HCT116 (cell line): ENCODE results near the gene CCL1. TPM values are rescaled to one million over a fixed set of nuclear protein-coding genes. Genes with fewer than 3 reads are reported as not detected.

Experiments used
- ATAC-seq: fragments of 200-7000 bp; cut with Tn5 transposase; 2 replicates; pipeline ENCODE4 v1.9.1; 2020; ENCODE audit warnings: mild to moderate bottlenecking, moderate library complexity
- BruUV-seq: library from RNA; stranded (reverse); fragments of 400-500 nt; replicated peaks from 2 replicates; lab custom pipeline; 2021; lab: Mats Ljungman, UMichigan
- CTCF ChIA-PET: fragments of 300-600 bp; sonication (Branson Sonifier 250); formaldehyde crosslinking; loops from one replicate; lab custom pipeline; 2021; ENCODE audit warnings: antibody characterized with exemption; lab: Charles Lee
- POLR2A ChIA-PET: fragments of 300-600, 350-600 bp; sonication (Branson Sonifier 250); formaldehyde crosslinking; loops from one replicate; lab custom pipeline; 2021; ENCODE audit warnings: antibody characterized with exemption; lab: Charles Lee
- RAD21 ChIA-PET, 2 experiments: fragments of 300-600 bp; sonication (Branson Sonifier 250); formaldehyde crosslinking; loops; one replicate each; lab custom pipeline; 2023; ENCODE audit warnings: low total read pairs in 2 of 2; ENCODE audit not compliant: uncharacterized antibody in 2 of 2, unreplicated experiment in 2 of 2, low non-redundant PET in 1 of 2; lab: Charles Lee
- DNase-seq: peaks from one replicate; pipeline ENCODE4 v3.0.0-alpha.2; 2010; ENCODE audit warnings: low read depth, low spot score
- H2AFZ ChIP-seq: fragments of 200-600 bp; shearing (Covaris generic), sonication (generic); 2 replicates; pipeline ENCODE4 v1.6.1; 2017; ENCODE audit warnings: low read depth, mixed run types, mixed read lengths, antibody characterized with exemption, low read length; ENCODE audit not compliant: poor library complexity, severe bottlenecking
- H3K27ac ChIP-seq: 2 replicates; pipeline ENCODE4 v1.5.1; 2012; ENCODE audit warnings: low read depth, low read length
- H3K27me3 ChIP-seq: fragments of 200-600 bp; sonication (generic); 2 replicates; pipeline ENCODE4 v1.6.1; 2016; ENCODE audit warnings: mixed run types, low read length, mixed read lengths; ENCODE audit not compliant: insufficient read depth
- H3K36me3 ChIP-seq, 2 experiments: fragments of 200-500 bp in 1 of 2; fragments of 200-600 bp in 1 of 2; sonication (Bioruptor generic) in 1 of 2; sonication (generic) in 1 of 2; 2 replicates each; pipeline versions ENCODE4 v1.5.1 to v1.6.1; 2014 to 2016; ENCODE audit warnings: low read length in 2 of 2, inconsistent platforms in 1 of 2, mixed read lengths in 1 of 2, mixed run types in 1 of 2; ENCODE audit not compliant: insufficient read depth in 2 of 2, control insufficient read depth in 1 of 2
- H3K4me1 ChIP-seq, 2 experiments: fragments of 200-600 bp in 1 of 2; sonication (generic) in 1 of 2; 2 replicates each; pipeline versions ENCODE4 v1.5.1 to v1.6.1; 2012 to 2017; ENCODE audit warnings: low read length in 2 of 2, inconsistent platforms in 1 of 2, mild to moderate bottlenecking in 1 of 2, mixed read lengths in 1 of 2, mixed run types in 1 of 2, moderate library complexity in 1 of 2; ENCODE audit not compliant: insufficient read depth in 2 of 2, control insufficient read depth in 1 of 2
- H3K4me2 ChIP-seq: fragments of 200-600 bp; sonication (generic); 2 replicates; pipeline ENCODE4 v1.6.1; 2017; ENCODE audit warnings: mixed run types, low read length, mixed read lengths
- H3K4me3 ChIP-seq, 2 experiments: fragments of 200-600 bp in 1 of 2; sonication (generic) in 1 of 2; replicated peaks in 1 of 2; 2 replicates each; pipeline ENCODE4 v1.5.1; 2011 to 2016; ENCODE audit warnings: low read length in 2 of 2, control low read depth in 1 of 2, low read depth in 1 of 2, mild to moderate bottlenecking in 1 of 2, mixed read lengths in 1 of 2, mixed run types in 1 of 2
- H3K79me2 ChIP-seq: fragments of 200-600 bp; sonication (generic); 2 replicates; pipeline ENCODE4 v1.6.1; 2017; ENCODE audit warnings: mild to moderate bottlenecking, mixed run types, low read length, moderate library complexity, mixed read lengths; ENCODE audit not compliant: insufficient read depth
- H3K9ac ChIP-seq: fragments of 200-600 bp; sonication (generic); 2 replicates; pipeline ENCODE4 v1.6.1; 2016; ENCODE audit warnings: low read length, mixed read lengths
- H3K9me2 ChIP-seq: fragments of 200-600 bp; sonication (generic), shearing (Covaris generic); 2 replicates; pipeline ENCODE4 v1.6.1; 2017; ENCODE audit warnings: mixed run types, mild to moderate bottlenecking, moderate library complexity; ENCODE audit not compliant: insufficient read depth
- H3K9me3 ChIP-seq, 2 experiments: fragments of 200-500 bp in 1 of 2; fragments of 200-600 bp in 1 of 2; sonication (Bioruptor generic) in 1 of 2; sonication (generic) in 1 of 2; 2 replicates each; pipeline ENCODE4 v1.6.1; 2014 to 2017; ENCODE audit warnings: low read length in 2 of 2, mixed read lengths in 2 of 2, inconsistent platforms in 1 of 2, low read depth in 1 of 2, mild to moderate bottlenecking in 1 of 2, mixed run types in 1 of 2, moderate library complexity in 1 of 2; ENCODE audit not compliant: control insufficient read depth in 1 of 2, insufficient read depth in 1 of 2
- H4K20me1 ChIP-seq: fragments of 200-600 bp; sonication (generic), shearing (Covaris generic); 2 replicates; pipeline ENCODE4 v1.6.1; 2017; ENCODE audit warnings: mixed run types, mild to moderate bottlenecking, moderate library complexity; ENCODE audit not compliant: insufficient read depth
- ATF3 ChIP-seq: IDR thresholded peaks from 2 replicates; pipeline ENCODE4 v1.6.1; 2012
- CEBPB ChIP-seq: IDR thresholded peaks from 2 replicates; pipeline ENCODE4 v1.6.1; 2012; ENCODE audit warnings: low read depth
- CTCF ChIP-seq, 3 experiments: fragments of 200-600 bp in 1 of 3; sonication (generic) in 1 of 3; IDR thresholded peaks in 2 of 3; conservative IDR thresholded peaks in 1 of 3; 2 replicates each; pipeline ENCODE4 v1.5.1; 2012 to 2017; ENCODE audit warnings: low read depth in 2 of 3, low read length in 2 of 3, antibody characterized with exemption in 1 of 3, borderline replicate concordance in 1 of 3, control low read depth in 1 of 3, mild to moderate bottlenecking in 1 of 3, mixed read lengths in 1 of 3, mixed run types in 1 of 3, moderate library complexity in 1 of 3; ENCODE audit not compliant: insufficient read depth in 1 of 3
- ELF1 ChIP-seq: IDR thresholded peaks from 2 replicates; pipeline ENCODE4 v1.6.1; 2012; ENCODE audit warnings: low read depth, borderline replicate concordance
- EZH2 ChIP-seq: fragments of 200-600 bp; sonication (generic); IDR thresholded peaks from 2 replicates; pipeline ENCODE4 v1.6.1; 2017; ENCODE audit warnings: antibody characterized with exemption, mixed run types
- EZH2phosphoT487 ChIP-seq: fragments of 200-600 bp; IDR thresholded peaks from 2 replicates; pipeline ENCODE4 v1.6.1; 2018; ENCODE audit warnings: antibody characterized with exemption, borderline replicate concordance
- JUND ChIP-seq: IDR thresholded peaks from 2 replicates; pipeline ENCODE4 v1.6.1; 2012
- POLR2A ChIP-seq: IDR thresholded peaks from 2 replicates; pipeline ENCODE4 v1.7.0; 2011; ENCODE audit warnings: borderline replicate concordance; ENCODE audit not compliant: insufficient read depth, insufficient read length; ENCODE audit errors: extremely low read depth
- RAD21 ChIP-seq: IDR thresholded peaks from 2 replicates; pipeline ENCODE4 v1.6.1; 2012; ENCODE audit warnings: low read depth, mild to moderate bottlenecking
- REST ChIP-seq: IDR thresholded peaks from 2 replicates; pipeline ENCODE4 v1.6.1; 2012; ENCODE audit warnings: low read depth
- SIN3A ChIP-seq: IDR thresholded peaks from 2 replicates; pipeline ENCODE4 v1.6.1; 2012; ENCODE audit warnings: low read depth
- SP1 ChIP-seq: IDR thresholded peaks from 2 replicates; pipeline ENCODE4 v1.6.1; 2012; ENCODE audit warnings: low read depth
- YY1 ChIP-seq: IDR thresholded peaks from 2 replicates; pipeline ENCODE4 v1.6.1; 2011; ENCODE audit warnings: low read length, low read depth, moderate library complexity, mild to moderate bottlenecking; ENCODE audit not compliant: insufficient replicate concordance; ENCODE audit errors: extremely low read depth
- ZBTB33 ChIP-seq: IDR thresholded peaks from 2 replicates; pipeline ENCODE4 v1.6.1; 2011; ENCODE audit warnings: mild to moderate bottlenecking, low read length, moderate library complexity; ENCODE audit not compliant: insufficient replicate concordance; ENCODE audit errors: extremely low read depth
- ZFX ChIP-seq: fragments of 450-650 bp; IDR thresholded peaks from 2 replicates; pipeline ENCODE4 v1.6.1; 2017
- ZNF274 ChIP-seq: fragments of 200-500 bp; sonication (Bioruptor generic); IDR thresholded peaks from 2 replicates; pipeline ENCODE4 v1.6.1; 2014; ENCODE audit warnings: mild to moderate bottlenecking, low read depth, low read length, inconsistent platforms
- intact Hi-C: fragments of 100-400 bp; cut with micrococcal nuclease; formaldehyde crosslinking; loops from 2 replicates; pipeline ENCODE4 v1.10.0; 2022
- total RNA-seq: library from RNA; stranded (reverse); gene quantifications from one replicate; pipeline ENCODE4 v1.2.1, GENCODE V29; 2021; ENCODE audit not compliant: unreplicated experiment

Gene CCL1
- total RNA-seq, 1 experiment from 2014 or later = not detected

GRCh38 chr17:34406226-34406625 is 43.2 kb upstream of the CCL1 start:
- intact Hi-C loops = no loop called here
- Histone ChIP-seq H3K4me3 (no peak overlapping the region), H3K36me3 (no peaks in the 10 kb centered on the region), H3K4me2 (no peak overlapping the region), H3K9me3 (no peaks in the 10 kb centered on the region), H3K79me2 (no peaks in the 10 kb centered on the region), H2AFZ (no peak overlapping the region), H3K9ac (no peak overlapping the region), H3K27ac (no peak overlapping the region), H3K27me3 (peaks cover 31% of the 10 kb centered on the region; the same call in 1 of the 2 replicates), H4K20me1 (no peaks in the 10 kb centered on the region), H3K9me2 (no peaks in the 10 kb centered on the region), H3K4me1 (no peaks in the 10 kb centered on the region)
- CTCF ChIA-PET = interaction anchor here (1.4 kb wide), 1 partner anchor 19 kb away, joined by 3 read pairs; no protein-coding TSS in a partner anchor
- ATAC-seq = no peak
- RAD21 ChIA-PET = no interaction called here
- TF ChIP-seq ELF1 (no peak), ZFX (no peak), REST (no peak), RAD21 (no peak), ZBTB33 (no peak), POLR2A (no peak), CEBPB (no peak), ZNF274 (no peak), SIN3A (no peak), ATF3 (no peak), SP1 (no peak), EZH2 (no peak), JUND (no peak), EZH2phosphoT487 (no peak), CTCF (IDR thresholded peaks at IDR 0.05 in 2 of 3, conservative IDR thresholded peaks at IDR 0.05 in 1 of 3; ENCODE audit: borderline replicate concordance in 1 of 3, insufficient read depth in 1 of 3, low read depth in 2 of 3, low read length in 2 of 3) (no peak), YY1 (no peak)
- BruUV-seq = no TSS peak
- POLR2A ChIA-PET = no interaction called here
- DNase-seq = no peak
